Measurements from ENCODE around the gene BAG1. TPM values are rescaled to one million over a fixed set of nuclear protein-coding genes. Genes with fewer than 3 reads are reported as not detected.

BAG1 gene
- 15.7 and 30.4 TPM in 2 replicates for total RNA-seq (2012; rRNA removed)

- Histone ChIP-seq H3K36me3 (ENCODE audit: insufficient read depth, low read length) (peaks cover 48% of the 10 kb centered on the region), H3K4me2 (ENCODE audit: low read length) (peak within 1 kb of the TSS; percentile 89), H3K27me3 (ENCODE audit: control insufficient read depth, insufficient read depth, low read length) (no peaks in the 10 kb centered on the region), H3K4me1 (ENCODE audit: control insufficient read depth, insufficient read depth, low read length) (peaks cover 14% of the 10 kb centered on the region), H3K4me3 (ENCODE audit: low read length) (peak within 1 kb of the TSS; percentile 82), H3K9me3 (replicated peaks; ENCODE audit: low read length) (no peaks in the 10 kb centered on the region), H3K9ac (ENCODE audit: low read depth, low read length) (peak within 1 kb of the TSS; percentile 92)
Measured at GRCh38 chr9:33264473-33265177, at the start of gene BAG1, which contains the start of gene CHMP5. Gene BAG1 (minus strand): TSS chr9:33264708. Gene CHMP5 (plus strand): TSS chr9:33265049. CDS start chr9:33265079, 30 bp downstream.

- H3K4me2 ChIP-seq (ENCODE audit: low read length), result no peak overlapping the region
- no peak overlapping the region for H3K4me3 ChIP-seq (ENCODE audit: low read length)
- no peaks in the 10 kb centered on the region for H3K9me3 ChIP-seq (replicated peaks; ENCODE audit: low read length)
- H3K27me3 ChIP-seq (ENCODE audit: control insufficient read depth, insufficient read depth, low read length), result no peaks in the 10 kb centered on the region
- no peaks in the 10 kb centered on the region for H3K4me1 ChIP-seq (ENCODE audit: control insufficient read depth, insufficient read depth, low read length)
- peaks cover 89% of the 10 kb centered on the region for H3K36me3 ChIP-seq (ENCODE audit: insufficient read depth, low read length)
- H3K9ac ChIP-seq (ENCODE audit: low read depth, low read length), result no peak overlapping the region
Measured at GRCh38 chr9:33311953-33312352, 47.4 kb upstream of the BAG1 start.

- H3K4me3 ChIP-seq (ENCODE audit: low read length), result no peak overlapping the region
- H3K27me3 ChIP-seq (ENCODE audit: control insufficient read depth, insufficient read depth, low read length), result no peaks in the 10 kb centered on the region
- H3K4me1 ChIP-seq (ENCODE audit: control insufficient read depth, insufficient read depth, low read length), result no peaks in the 10 kb centered on the region
- H3K9ac ChIP-seq (ENCODE audit: low read depth, low read length), result no peak overlapping the region
- no peak overlapping the region for H3K4me2 ChIP-seq (ENCODE audit: low read length)
- H3K9me3 ChIP-seq (replicated peaks; ENCODE audit: low read length), result no peaks in the 10 kb centered on the region
- peaks cover 90% of the 10 kb centered on the region for H3K36me3 ChIP-seq (ENCODE audit: insufficient read depth, low read length)
Measured at GRCh38 chr9:33310748-33311147, 46.2 kb upstream of the BAG1 start.

- H3K4me2 ChIP-seq (ENCODE audit: low read length), result no peak overlapping the region
Measured at GRCh38 chr9:33309903-33310302, 45.4 kb upstream of the BAG1 start.

DNA sequence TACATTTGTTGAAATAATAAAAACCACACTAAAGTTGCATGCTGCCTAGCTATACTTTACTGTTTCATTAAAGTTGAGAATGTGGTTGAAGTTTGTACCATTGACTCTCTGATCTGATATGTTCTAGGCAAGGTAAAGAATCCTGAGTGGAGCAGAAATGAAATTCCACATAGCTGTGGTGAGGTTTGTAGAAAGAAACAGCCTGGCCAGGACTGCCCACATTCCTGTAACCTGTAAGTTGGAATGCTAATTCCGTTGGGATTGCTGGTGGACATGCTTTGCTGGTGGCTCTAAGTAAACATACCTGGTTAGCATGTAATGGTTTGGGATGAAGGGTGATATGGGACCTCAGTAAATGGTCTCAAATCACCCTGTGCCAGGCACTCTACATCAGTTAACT, 42.6 kb upstream of the BAG1 start:
- no peaks in the 10 kb centered on the region for H3K9me3 ChIP-seq (replicated peaks; ENCODE audit: low read length)
- H3K9ac ChIP-seq (ENCODE audit: low read depth, low read length), result no peak overlapping the region
- H3K4me2 ChIP-seq (ENCODE audit: low read length), result no peak overlapping the region
- H3K4me1 ChIP-seq (ENCODE audit: control insufficient read depth, insufficient read depth, low read length), result no peaks in the 10 kb centered on the region
- H3K36me3 ChIP-seq (ENCODE audit: insufficient read depth, low read length), result peaks cover 91% of the 10 kb centered on the region
- H3K4me3 ChIP-seq (ENCODE audit: low read length), result no peak overlapping the region
- no peaks in the 10 kb centered on the region for H3K27me3 ChIP-seq (ENCODE audit: control insufficient read depth, insufficient read depth, low read length)

More at GRCh38 chr9:33309903-33310302, 45.4 kb upstream of the BAG1 start:
- Histone ChIP-seq H3K36me3 (ENCODE audit: insufficient read depth, low read length) (peaks cover 91% of the 10 kb centered on the region), H3K27me3 (ENCODE audit: control insufficient read depth, insufficient read depth, low read length) (no peaks in the 10 kb centered on the region), H3K9me3 (replicated peaks; ENCODE audit: low read length) (no peaks in the 10 kb centered on the region), H3K9ac (ENCODE audit: low read depth, low read length) (no peak overlapping the region), H3K4me3 (ENCODE audit: low read length) (no peak overlapping the region), H3K4me1 (ENCODE audit: control insufficient read depth, insufficient read depth, low read length) (no peaks in the 10 kb centered on the region)

- Histone ChIP-seq H3K9me3 (replicated peaks; ENCODE audit: low read length) (no peaks in the 10 kb centered on the region), H3K4me1 (ENCODE audit: control insufficient read depth, insufficient read depth, low read length) (no peaks in the 10 kb centered on the region), H3K9ac (ENCODE audit: low read depth, low read length) (no peak overlapping the region), H3K36me3 (ENCODE audit: insufficient read depth, low read length) (peaks cover 90% of the 10 kb centered on the region), H3K4me3 (ENCODE audit: low read length) (no peak overlapping the region), H3K27me3 (ENCODE audit: control insufficient read depth, insufficient read depth, low read length) (no peaks in the 10 kb centered on the region), H3K4me2 (ENCODE audit: low read length) (no peak overlapping the region)
Measured at GRCh38 chr9:33306037-33306436, 41.5 kb upstream of the BAG1 start.

GRCh38 chr9:33304362-33304761, 39.9 kb upstream of the BAG1 start:
- Histone ChIP-seq H3K36me3 (ENCODE audit: insufficient read depth, low read length) (peaks cover 90% of the 10 kb centered on the region), H3K9ac (ENCODE audit: low read depth, low read length) (no peak overlapping the region), H3K27me3 (ENCODE audit: control insufficient read depth, insufficient read depth, low read length) (no peaks in the 10 kb centered on the region), H3K4me1 (ENCODE audit: control insufficient read depth, insufficient read depth, low read length) (no peaks in the 10 kb centered on the region), H3K4me2 (ENCODE audit: low read length) (no peak overlapping the region), H3K9me3 (replicated peaks; ENCODE audit: low read length) (no peaks in the 10 kb centered on the region), H3K4me3 (ENCODE audit: low read length) (no peak overlapping the region)

- H3K27me3 ChIP-seq (ENCODE audit: control insufficient read depth, insufficient read depth, low read length), result no peaks in the 10 kb centered on the region
- H3K9ac ChIP-seq (ENCODE audit: low read depth, low read length), result no peak overlapping the region
- H3K4me3 ChIP-seq (ENCODE audit: low read length), result no peak overlapping the region
- H3K4me1 ChIP-seq (ENCODE audit: control insufficient read depth, insufficient read depth, low read length), result peaks cover 8% of the 10 kb centered on the region
- H3K36me3 ChIP-seq (ENCODE audit: insufficient read depth, low read length), result peaks cover 90% of the 10 kb centered on the region
- no peaks in the 10 kb centered on the region for H3K9me3 ChIP-seq (replicated peaks; ENCODE audit: low read length)
- no peak overlapping the region for H3K4me2 ChIP-seq (ENCODE audit: low read length)
Measured at GRCh38 chr9:33300546-33300945, 36.0 kb upstream of the BAG1 start.

DNA sequence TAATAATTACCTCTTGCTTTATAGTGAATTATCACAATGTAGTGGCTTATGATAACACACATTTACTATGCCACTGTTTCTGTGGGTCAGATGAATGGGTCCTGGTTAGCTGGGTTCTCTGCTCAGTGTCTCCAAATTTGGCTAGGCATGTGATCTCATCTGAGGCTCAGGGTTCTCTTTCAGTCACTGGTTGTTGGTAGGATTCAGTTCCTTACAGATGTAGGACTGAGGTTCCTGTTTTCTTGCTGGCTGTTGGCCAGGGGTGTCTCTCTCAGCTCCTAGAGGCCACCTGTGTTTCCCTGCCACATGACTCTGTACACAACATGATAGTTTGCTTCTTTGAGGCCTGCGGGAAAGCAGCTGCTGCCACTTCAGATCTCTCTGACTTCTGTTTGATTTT, 32.9 kb upstream of the BAG1 start:
- H3K4me1 ChIP-seq (ENCODE audit: control insufficient read depth, insufficient read depth, low read length), result peaks cover 14% of the 10 kb centered on the region
- peaks cover 93% of the 10 kb centered on the region for H3K36me3 ChIP-seq (ENCODE audit: insufficient read depth, low read length)

DNA sequence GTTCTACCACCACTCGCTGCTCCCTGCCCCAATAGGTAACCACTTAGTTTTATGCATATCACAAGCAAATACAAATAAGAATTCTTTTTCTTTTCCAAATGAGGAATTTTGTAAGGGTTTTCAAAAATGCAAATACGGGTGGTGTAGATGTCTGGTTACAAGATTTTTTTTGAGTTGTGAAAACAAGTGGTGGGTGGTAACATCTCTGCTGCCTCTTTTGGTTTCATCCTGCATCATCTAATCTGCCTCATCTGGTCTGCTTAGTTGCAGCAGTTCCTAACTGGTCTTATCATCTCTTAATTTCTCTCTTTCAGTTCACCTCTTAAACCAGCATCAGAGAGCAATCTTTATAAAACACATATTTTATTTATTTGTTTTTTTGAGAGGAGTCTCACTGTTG, 31.1 kb upstream of the BAG1 start:
- Histone ChIP-seq H3K36me3 (ENCODE audit: insufficient read depth, low read length) (peaks cover 81% of the 10 kb centered on the region), H3K4me1 (ENCODE audit: control insufficient read depth, insufficient read depth, low read length) (peaks cover 26% of the 10 kb centered on the region)

More for the DNA sequence above, 32.9 kb upstream of the BAG1 start:
- Histone ChIP-seq H3K27me3 (ENCODE audit: control insufficient read depth, insufficient read depth, low read length) (no peaks in the 10 kb centered on the region), H3K9me3 (replicated peaks; ENCODE audit: low read length) (no peaks in the 10 kb centered on the region), H3K9ac (ENCODE audit: low read depth, low read length) (no peak overlapping the region), H3K4me2 (ENCODE audit: low read length) (peak overlapping the region; percentile 28), H3K4me3 (ENCODE audit: low read length) (no peak overlapping the region)

DNA sequence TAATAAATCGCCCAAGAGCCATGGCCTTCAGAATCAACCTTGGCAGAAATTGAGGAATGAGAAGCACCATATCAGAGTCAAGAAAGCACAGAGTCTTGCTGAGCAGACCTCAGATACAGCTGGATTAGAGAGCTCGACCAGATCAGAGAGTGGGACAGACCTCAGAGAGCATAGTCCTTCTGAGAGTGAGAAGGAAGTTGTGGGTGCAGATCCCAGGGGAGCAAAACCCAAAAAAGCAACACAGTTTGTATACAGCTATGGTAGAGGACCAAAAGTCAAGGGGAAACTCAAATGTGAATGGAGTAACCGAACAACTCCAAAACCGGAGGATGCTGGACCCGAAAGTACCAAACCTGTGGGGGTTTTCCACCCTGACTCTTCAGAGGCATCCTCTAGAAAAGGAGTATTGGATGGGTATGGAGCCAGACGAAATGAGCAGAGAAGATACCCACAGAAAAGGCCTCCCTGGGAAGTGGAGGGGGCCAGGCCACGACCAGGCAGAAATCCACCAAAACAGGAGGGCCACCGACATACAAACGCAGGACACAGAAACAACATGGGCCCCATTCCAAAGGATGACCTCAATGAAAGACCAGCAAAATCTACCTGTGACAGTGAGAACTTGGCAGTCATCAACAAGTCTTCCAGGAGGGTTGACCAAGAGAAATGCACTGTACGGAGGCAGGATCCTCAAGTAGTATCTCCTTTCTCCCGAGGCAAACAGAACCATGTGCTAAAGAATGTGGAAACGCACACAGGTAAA, 30.3 kb upstream of the BAG1 start:
- Histone ChIP-seq H3K9me3 (replicated peaks; ENCODE audit: low read length) (no peaks in the 10 kb centered on the region), H3K27me3 (ENCODE audit: control insufficient read depth, insufficient read depth, low read length) (no peaks in the 10 kb centered on the region), H3K36me3 (ENCODE audit: insufficient read depth, low read length) (peaks cover 75% of the 10 kb centered on the region), H3K9ac (ENCODE audit: low read depth, low read length) (no peak overlapping the region), H3K4me3 (ENCODE audit: low read length) (no peak overlapping the region), H3K4me1 (ENCODE audit: control insufficient read depth, insufficient read depth, low read length) (peaks cover 26% of the 10 kb centered on the region), H3K4me2 (ENCODE audit: low read length) (no peak overlapping the region)

More for the DNA sequence above, 31.1 kb upstream of the BAG1 start:
- Histone ChIP-seq H3K4me2 (ENCODE audit: low read length) (no peak overlapping the region), H3K9me3 (replicated peaks; ENCODE audit: low read length) (no peaks in the 10 kb centered on the region), H3K27me3 (ENCODE audit: control insufficient read depth, insufficient read depth, low read length) (no peaks in the 10 kb centered on the region), H3K9ac (ENCODE audit: low read depth, low read length) (no peak overlapping the region), H3K4me3 (ENCODE audit: low read length) (no peak overlapping the region)

Measured in skeletal muscle satellite cell (primary cell).